Breast epithelium (tissue), 4 donors: ENCODE results near the gene ALG5. TPM values are rescaled to one million over a fixed set of nuclear protein-coding genes. Genes with fewer than 3 reads are reported as not detected.

Experiments used
- DNase-seq, 2 donors: peaks; one replicate each; pipeline ENCODE4 v3.0.0-alpha.2; 2019; ENCODE audit warnings: low spot score in 2 of 2
- H3K27ac ChIP-seq, 2 donors: fragments of 200-600 bp; sonication (generic) in 1 of 2; one replicate each; pipeline ENCODE4 v1.5.1; 2016 to 2019; ENCODE audit warnings: mild to moderate bottlenecking in 1 of 2
- H3K27me3 ChIP-seq, 2 donors: fragments of 200-600 bp; sonication (generic) in 1 of 2; one replicate each; pipeline versions ENCODE4 v1.5.1 to v1.6.0; 2017 to 2019; ENCODE audit warnings: control low read depth in 1 of 2, mild to moderate bottlenecking in 1 of 2
- H3K36me3 ChIP-seq: fragments of 200-600 bp; one replicate; pipeline ENCODE4 v1.5.1; 2019
- H3K4me1 ChIP-seq, 2 donors: fragments of 200-600 bp; sonication (generic); one replicate each; pipeline ENCODE4 v1.5.1; 2016 to 2019; ENCODE audit warnings: control low read depth in 1 of 2
- H3K4me3 ChIP-seq, 3 donors: fragments of 200-600 bp; sonication (generic); 1 replicate in 2 of 3; 2 replicates in 1 of 3; pipeline ENCODE4 v1.5.1; 2016 to 2019; ENCODE audit warnings: mild to moderate bottlenecking in 3 of 3, moderate library complexity in 2 of 3
- H3K9me3 ChIP-seq, 2 donors: fragments of 200-600 bp; sonication (generic) in 1 of 2; one replicate each; pipeline ENCODE4 v1.5.1; 2016 to 2019; ENCODE audit warnings: control low read depth in 1 of 2
- POLR2A ChIP-seq: fragments of 450-650 bp; IDR thresholded peaks from one replicate; pipeline ENCODE4 v1.6.1; 2016; ENCODE audit warnings: antibody characterized with exemption, mild to moderate bottlenecking, moderate library complexity
- POLR2AphosphoS5 ChIP-seq, 3 donors: sonication (generic); formaldehyde crosslinking; IDR thresholded peaks; one replicate each; pipeline ENCODE4 v1.6.1; 2017; ENCODE audit warnings: antibody characterized with exemption in 3 of 3
- intact Hi-C: fragments of 100-400 bp; cut with DNase I; formaldehyde crosslinking; loops from one replicate; pipeline ENCODE4 v1.15.1; 2023; ENCODE audit warnings: low total_unique reads
- total RNA-seq, 3 donors: library from RNA; depleted of rRNA; stranded (reverse); fragments of >200 nt; gene quantifications; one replicate each; pipeline ENCODE4 v1.1.0, GENCODE V29; 2016
- TF ChIP-seq, protein P1 (sequence below), 3 donors: fragments of 450-650 bp; IDR thresholded peaks; one replicate each; pipeline ENCODE4 v1.5.1; 2016 to 2017; ENCODE audit warnings: antibody characterized with exemption in 3 of 3, mild to moderate bottlenecking in 3 of 3, moderate library complexity in 3 of 3

Gene ALG5
- total RNA-seq, 3 donors from 2014 or later, result 32.6 to 37.0 (median 32.8) TPM

GRCh38 chr13:36914648-36915047, 84.5 kb downstream of the ALG5 start:
- no peaks in the 10 kb centered on the region for H3K36me3 ChIP-seq
- H3K27me3 ChIP-seq, result no peaks in the 10 kb centered on the region
- H3K4me1 ChIP-seq, result no peaks in the 10 kb centered on the region
- DNase-seq, result no peak
- H3K4me3 ChIP-seq, result no peak overlapping the region
- intact Hi-C loops, result loop anchor here (5.0 kb wide), 1 partner anchor 1242 kb away; no protein-coding TSS in a partner anchor
- TF ChIP-seq POLR2AphosphoS5 (IDR thresholded peaks at IDR 0.05) (no peak), POLR2A (no peak)
- TF ChIP-seq, protein P1, sequence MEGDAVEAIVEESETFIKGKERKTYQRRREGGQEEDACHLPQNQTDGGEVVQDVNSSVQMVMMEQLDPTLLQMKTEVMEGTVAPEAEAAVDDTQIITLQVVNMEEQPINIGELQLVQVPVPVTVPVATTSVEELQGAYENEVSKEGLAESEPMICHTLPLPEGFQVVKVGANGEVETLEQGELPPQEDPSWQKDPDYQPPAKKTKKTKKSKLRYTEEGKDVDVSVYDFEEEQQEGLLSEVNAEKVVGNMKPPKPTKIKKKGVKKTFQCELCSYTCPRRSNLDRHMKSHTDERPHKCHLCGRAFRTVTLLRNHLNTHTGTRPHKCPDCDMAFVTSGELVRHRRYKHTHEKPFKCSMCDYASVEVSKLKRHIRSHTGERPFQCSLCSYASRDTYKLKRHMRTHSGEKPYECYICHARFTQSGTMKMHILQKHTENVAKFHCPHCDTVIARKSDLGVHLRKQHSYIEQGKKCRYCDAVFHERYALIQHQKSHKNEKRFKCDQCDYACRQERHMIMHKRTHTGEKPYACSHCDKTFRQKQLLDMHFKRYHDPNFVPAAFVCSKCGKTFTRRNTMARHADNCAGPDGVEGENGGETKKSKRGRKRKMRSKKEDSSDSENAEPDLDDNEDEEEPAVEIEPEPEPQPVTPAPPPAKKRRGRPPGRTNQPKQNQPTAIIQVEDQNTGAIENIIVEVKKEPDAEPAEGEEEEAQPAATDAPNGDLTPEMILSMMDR (IDR thresholded peaks at IDR 0.05), result no peak
- no peaks in the 10 kb centered on the region for H3K9me3 ChIP-seq
- no peak overlapping the region for H3K27ac ChIP-seq

GRCh38 chr13:36913463-36913862, 85.7 kb downstream of the ALG5 start:
- Histone ChIP-seq H3K36me3 (no peaks in the 10 kb centered on the region), H3K4me3 (no peak overlapping the region), H3K4me1 (no peaks in the 10 kb centered on the region), H3K27me3 (no peaks in the 10 kb centered on the region), H3K27ac (no peak overlapping the region), H3K9me3 (no peaks in the 10 kb centered on the region)
- TF ChIP-seq POLR2AphosphoS5 (IDR thresholded peaks at IDR 0.05), result no peak
- TF ChIP-seq, protein P1 (IDR thresholded peaks at IDR 0.05), result no peak
- no peak for TF ChIP-seq POLR2A
- DNase-seq, result no peak
- intact Hi-C loops, result no loop called here

DNA sequence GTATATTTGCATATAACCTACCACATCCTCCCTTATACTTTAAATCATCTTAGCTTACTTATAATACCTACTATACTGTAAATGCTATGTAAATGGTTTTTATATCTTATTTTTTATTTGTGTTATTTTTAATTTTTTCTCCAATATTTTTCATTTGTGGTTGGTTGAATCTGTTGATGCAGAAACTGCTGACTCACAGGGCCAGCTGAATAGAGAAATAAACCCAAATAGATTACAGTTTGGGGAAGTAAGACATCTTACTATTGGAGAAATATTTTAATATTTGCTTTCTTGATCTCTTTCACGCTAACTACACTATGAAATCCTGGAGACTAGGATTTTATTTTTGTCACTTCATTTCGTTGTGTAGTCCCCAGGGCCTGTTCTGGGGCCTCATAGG, 86.2 kb downstream of the ALG5 start:
- no peaks in the 10 kb centered on the region for H3K4me1 ChIP-seq
- DNase-seq, result no peak
- H3K27ac ChIP-seq, result no peak overlapping the region
- intact Hi-C loops, result no loop called here
- TF ChIP-seq, protein P1 (IDR thresholded peaks at IDR 0.05), result no peak
- TF ChIP-seq POLR2AphosphoS5 (IDR thresholded peaks at IDR 0.05) (no peak), POLR2A (no peak)
- H3K9me3 ChIP-seq, result no peaks in the 10 kb centered on the region
- no peaks in the 10 kb centered on the region for H3K27me3 ChIP-seq
- no peaks in the 10 kb centered on the region for H3K36me3 ChIP-seq
- H3K4me3 ChIP-seq, result no peak overlapping the region

DNA sequence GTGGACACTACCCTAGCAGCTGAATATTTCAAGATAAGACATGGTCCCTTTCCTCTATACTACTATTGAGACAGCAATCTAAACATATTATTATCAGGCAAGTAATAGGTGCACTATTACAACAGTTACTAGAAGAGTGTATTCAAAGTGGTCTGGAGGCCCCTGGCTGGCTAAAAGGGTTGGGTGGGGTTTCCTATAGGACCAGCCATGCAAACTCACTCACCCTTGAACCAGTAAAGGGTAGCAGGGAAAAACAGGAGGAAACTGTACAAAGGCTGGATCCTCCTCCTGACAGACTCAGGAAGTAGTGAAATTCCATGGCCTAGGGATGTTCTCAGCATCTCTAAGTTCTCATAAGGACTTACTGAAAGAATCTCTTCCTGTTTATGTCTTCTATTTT, 86.8 kb downstream of the ALG5 start:
- Histone ChIP-seq H3K36me3 (no peaks in the 10 kb centered on the region), H3K4me3 (no peak overlapping the region), H3K4me1 (no peaks in the 10 kb centered on the region), H3K27me3 (no peaks in the 10 kb centered on the region), H3K9me3 (no peaks in the 10 kb centered on the region), H3K27ac (no peak overlapping the region)
- TF ChIP-seq, protein P1 (IDR thresholded peaks at IDR 0.05), result no peak
- TF ChIP-seq POLR2A, result no peak
- no peak for TF ChIP-seq POLR2AphosphoS5 (IDR thresholded peaks at IDR 0.05)
- DNase-seq, result no peak
- intact Hi-C loops, result no loop called here

GRCh38 chr13:36910545-36910944, 88.6 kb downstream of the ALG5 start:
- H3K36me3 ChIP-seq, result no peaks in the 10 kb centered on the region
- no peak overlapping the region for H3K27ac ChIP-seq

More at GRCh38 chr13:36910545-36910944, 88.6 kb downstream of the ALG5 start:
- DNase-seq, result no peak
- Histone ChIP-seq H3K9me3 (no peaks in the 10 kb centered on the region), H3K4me3 (no peak overlapping the region), H3K4me1 (no peaks in the 10 kb centered on the region), H3K27me3 (no peaks in the 10 kb centered on the region)
- no peak for TF ChIP-seq POLR2A
- TF ChIP-seq POLR2AphosphoS5 (IDR thresholded peaks at IDR 0.05), result no peak
- TF ChIP-seq, protein P1 (IDR thresholded peaks at IDR 0.05), result no peak
- intact Hi-C loops, result no loop called here
